Skin of body (tissue), 2 donors: ENCODE data around the gene AFAP1. TPM values are rescaled to one million over a fixed set of nuclear protein-coding genes. Genes with fewer than 3 reads are reported as not detected.

Experiments used
- DNase-seq: peaks from one replicate; lab custom pipeline; 2025; lab: John Stamatoyannopoulos, UW
- total RNA-seq: library from RNA; depleted of rRNA; stranded (reverse); fragments of >200 nt; gene quantifications from one replicate; pipeline ENCODE4 v1.2.3, GENCODE V29; 2014

The AFAP1 gene
- total RNA-seq, 1 donor from 2014 or later: 34.5 TPM

DNA sequence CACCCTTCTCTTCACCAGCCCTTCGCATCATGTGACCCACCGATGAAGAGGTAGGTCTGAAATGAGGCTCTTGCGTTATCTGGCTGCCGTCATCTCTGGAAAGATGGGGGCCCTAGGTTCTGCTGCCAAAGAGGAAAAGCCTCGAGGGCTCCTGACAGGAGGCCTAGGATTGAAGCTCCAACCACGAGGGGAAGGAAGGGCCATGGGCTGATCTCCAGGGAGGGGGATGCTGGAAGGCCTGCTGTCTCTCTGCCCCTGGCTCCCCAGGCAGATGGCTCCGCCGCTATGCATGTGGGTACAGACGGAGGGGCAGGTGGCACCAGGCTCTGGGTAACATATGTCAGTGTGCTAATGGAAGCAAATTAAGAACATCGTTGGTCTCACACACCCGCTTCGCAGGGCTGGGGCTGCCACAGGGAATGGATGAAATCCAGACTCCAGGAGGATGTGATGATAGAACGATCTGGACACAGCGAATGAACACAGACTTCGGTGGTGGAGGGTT, 44.9 kb downstream of the AFAP1 start:
- no peak for DNase-seq

DNA sequence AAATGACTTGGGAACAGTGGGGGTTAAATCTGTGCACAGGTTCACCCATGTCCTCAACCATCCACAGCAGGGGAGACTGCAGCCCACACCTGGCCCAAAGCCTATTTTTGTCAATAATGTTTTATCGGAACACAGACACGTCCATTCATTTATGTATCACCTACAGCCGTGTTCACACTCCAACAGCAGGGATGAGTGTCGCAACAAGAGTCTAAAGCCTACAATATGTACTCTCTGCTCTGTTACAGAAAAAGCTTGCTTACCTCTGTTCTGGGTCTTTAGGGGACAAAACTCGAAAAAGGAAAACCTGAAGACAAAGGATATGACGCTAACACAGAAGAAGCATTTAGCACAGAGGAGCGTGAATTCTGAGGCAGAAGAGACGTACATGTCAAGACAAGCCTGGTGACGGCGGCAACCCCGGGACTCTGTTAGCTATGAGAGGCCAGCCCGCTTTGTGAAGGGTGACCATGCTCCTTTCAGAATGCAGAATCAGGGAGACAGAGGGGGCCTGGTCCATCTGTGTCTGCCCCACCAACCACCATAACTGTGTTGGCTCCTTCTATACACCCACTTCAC, 45.5 kb downstream of the AFAP1 start:
- no peak for DNase-seq

DNA sequence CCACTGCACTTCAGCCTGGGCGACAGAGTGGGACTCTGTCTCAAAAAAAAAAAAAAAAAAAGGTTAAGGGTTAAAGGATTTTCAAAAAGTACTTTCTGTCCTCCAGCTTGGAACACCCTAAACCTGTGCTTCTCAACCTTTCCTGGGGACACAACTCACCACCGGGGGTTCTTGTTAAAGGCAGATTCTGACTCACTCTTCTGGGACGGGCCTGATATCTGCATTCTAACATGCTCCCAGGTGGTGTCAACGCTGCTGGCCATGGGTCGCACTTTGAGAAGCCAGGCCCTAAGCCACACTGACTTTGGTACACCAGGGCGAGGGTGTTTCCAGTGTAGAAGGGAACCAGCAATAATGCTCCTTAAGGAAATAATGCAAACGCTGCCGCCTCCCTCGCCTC, 46.1 kb downstream of the AFAP1 start:
- DNase-seq: no peak

DNA sequence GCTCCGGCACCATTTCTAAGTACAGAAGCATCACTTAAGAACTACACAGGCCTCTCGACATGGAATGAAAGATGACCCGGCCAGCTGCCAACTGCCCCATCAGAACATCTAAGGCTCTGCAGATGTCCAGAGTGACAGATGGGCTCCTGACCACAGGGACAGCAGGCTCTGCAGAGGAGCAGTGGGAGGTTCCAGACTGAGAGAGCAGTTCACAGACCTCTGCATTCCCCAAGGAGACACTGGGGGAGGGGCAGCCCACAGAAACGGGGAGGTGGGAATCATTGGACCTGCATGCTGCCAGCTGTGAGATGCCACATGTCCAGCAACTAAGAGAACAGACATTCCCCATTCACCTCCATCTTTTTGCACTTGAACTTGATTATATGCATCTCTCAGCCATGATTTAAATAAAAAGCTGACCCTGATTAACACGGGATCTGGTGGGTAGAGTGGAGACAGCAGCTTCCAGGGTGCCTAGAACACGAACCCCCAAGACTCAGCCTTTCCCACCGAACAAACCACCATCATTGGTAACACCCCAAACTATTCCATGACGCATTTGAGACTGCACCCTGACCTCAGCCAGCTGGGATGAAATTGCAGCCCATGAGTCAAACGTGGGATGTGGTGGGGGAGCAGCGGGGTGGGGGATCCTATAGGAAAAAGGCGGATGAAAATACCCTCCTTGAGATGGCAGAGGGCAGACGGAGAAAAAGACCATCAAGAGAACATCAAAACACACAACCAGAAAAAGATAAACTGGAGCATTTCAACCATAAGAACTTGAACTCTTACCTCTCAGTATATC, 47.2 kb downstream of the AFAP1 start:
- no peak for DNase-seq

DNA sequence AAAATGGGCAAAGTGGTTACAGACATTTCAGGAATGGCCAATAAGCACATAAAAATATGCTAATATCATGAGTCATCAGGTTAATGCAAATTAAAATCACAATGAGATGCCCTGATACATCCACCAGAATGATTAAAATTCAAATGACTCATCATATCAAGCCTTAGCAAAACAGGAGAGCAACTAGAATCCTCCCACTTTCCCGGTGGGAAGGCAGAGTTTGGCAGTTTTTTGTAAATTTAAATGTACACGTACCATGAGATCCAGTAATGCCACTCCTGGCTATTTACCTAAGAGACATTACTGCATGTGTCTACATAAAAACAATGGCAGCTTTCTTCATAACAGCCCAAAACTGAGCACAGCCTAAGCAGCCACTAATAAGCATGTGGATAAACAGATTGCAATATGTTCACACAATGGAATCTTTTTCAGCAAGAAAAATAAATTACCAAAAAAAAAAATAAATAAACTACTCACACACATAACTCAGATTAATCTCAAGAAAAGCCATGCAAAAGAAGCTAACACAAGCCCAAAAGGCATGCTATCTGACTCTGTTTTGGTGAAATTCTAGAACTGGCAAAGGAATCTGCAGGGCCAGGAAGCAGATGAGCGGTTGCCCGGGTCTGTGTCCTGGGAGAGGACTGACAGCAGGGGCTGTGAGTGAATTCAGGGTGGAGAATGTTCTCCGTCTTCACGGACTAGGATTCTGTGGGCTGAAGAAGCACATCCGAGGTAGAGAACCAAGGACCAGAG, 48.8 kb downstream of the AFAP1 start:
- DNase-seq: peak; percentile 41

DNA sequence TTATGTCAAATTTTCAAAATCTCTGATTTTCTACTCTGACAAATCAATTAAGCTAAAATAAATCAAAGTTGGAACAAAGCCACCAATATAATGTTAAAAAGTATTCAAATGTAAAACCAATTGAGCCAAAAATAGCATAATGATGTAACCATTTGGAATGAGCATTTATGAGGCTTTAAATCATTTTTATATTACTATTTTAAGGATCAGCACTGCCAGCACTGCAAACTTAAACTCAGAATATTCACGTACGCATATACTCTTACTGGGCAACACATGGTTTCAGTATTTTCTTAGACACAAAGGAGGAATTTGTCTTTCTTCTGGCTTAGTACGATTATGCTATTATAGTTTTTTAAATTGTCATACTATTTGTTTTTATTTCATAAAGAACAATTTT, 52.2 kb downstream of the AFAP1 start:
- peak; percentile 84 for DNase-seq

DNA sequence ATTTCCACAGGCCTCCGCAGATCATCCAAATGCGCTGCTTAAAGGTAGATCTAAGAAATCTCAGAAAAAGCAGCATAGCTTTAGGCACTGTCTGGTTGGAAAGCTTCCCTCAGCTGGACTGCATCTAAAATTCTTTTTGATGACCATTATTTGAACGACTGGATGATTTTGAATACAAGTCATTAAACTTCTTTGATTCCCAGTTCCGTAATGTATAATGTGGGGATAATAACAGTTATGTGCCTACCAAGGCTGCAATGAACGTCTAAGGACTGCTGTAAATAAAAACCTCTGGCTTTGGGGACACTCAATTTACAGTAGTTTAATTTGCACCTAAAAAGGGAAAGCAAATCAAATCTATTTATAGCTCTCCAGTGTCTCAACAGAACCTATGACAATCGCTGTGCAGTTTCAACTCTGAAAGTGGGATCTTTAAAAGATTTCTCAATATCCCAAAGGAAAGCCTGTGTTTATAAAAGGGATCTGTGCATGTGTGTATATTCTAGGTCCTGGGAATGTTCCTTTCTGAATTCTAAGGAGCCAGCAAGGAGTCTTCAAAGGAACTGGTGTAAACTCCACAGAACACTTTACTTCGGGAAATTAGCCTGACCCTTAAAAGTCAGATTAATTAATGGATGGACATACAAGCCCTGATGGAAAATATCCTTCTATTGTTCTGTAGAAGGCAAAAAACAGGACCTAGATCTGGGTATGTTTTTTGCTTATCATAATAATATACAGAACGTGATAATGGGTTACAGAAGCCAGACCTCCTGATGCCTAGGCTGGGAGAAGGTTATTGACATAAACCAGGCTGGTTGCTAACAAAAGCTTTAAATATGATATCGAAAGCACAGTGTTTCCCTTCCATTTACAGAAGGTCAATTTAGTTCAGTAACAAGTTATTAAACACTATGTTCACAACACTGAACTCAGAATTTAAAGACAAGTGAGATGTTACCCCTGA, 53.4 kb downstream of the AFAP1 start:
- no peak for DNase-seq

DNA sequence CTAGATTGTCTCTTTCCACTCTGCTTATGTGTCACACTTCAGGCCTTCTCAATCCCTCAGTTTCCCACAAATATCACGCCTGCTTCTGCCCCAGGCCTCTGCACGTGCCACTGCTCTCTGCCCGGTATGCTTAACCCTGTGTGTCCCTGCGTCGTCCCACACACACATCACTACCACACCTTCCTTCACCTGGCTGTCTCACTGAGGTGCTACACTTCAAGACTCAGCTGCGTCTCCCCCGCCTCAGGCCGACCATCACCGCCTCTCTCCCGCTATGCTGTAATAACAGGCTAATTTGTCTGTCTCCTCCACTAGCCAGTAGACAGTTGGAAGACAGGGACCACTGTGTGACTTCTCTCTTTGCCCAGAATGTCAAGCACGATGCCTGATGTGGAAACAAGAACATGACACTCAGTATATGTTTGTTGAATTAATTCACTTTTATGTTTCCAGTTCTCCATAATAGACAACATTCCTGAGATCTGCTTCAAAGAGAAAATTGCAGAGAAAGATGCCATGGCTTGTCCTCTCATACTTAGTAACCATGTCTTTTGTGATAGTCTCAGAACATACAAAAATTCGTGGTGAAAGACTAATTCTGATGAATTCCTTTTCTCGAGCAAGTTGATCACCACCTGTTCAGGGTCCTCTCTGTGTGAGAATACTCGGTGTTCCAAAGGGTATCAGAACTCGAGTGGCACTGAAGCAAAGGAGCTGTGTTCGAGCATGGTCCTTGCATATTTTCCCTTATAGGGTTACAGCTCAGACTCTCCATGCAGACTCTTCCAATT, 54.2 kb downstream of the AFAP1 start:
- no peak for DNase-seq

DNA sequence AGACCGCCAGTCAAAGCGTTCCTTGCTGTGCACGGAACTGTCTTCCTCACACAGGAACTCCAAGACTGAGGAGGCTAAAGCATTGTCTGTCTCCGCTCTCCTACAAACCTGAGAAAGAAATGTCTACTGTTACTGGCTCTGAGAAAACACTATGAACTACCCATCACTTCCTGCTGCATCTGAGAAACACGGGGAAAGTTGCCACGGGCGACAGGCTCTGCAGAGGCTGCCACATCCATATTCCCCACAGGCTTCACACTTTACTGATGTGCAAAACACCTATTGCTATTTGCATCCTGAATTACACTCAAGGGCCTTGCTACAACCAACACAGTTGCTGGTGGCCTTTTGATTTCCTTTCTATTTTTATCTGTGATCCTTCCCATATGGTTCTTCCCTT, 59.0 kb downstream of the AFAP1 start:
- no peak for DNase-seq

DNA sequence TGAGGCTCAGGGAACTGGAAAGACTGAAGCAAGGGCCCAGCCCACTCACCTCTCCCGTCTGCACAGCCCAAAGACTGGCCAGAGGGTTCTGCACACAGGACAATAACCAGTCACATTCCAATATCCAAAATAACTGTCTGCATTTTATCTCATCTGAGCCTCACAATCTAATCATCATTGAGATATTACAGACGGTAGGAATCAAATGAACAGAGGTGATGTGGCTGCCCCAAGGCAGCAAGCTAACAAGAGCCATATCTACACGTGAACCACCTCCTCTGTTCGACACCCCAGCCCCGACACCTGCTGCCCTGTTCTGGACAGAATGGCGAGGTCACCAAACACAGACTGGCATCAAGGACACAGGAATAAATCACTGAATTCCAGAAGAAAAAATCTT, 60.5 kb downstream of the AFAP1 start:
- no peak for DNase-seq

DNA sequence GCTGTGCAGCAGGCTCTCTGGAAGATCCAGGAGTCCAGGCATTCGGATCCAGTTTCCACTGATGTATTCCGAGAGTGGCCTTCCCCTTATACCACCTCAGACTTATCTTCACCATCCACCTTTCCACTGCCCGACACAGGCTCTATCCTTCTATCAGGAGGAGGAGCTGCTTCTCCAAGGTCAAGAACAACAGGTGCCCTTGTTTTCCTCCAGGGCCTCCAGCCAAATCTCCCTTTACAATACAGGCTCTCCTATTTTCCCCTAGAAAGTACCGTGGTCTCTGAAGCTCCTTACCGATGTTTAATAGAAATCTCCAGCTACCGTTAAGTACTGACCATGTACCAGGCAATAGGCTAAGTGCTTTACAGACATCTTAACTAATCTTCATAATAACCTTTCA, 61.3 kb downstream of the AFAP1 start:
- DNase-seq: no peak

DNA sequence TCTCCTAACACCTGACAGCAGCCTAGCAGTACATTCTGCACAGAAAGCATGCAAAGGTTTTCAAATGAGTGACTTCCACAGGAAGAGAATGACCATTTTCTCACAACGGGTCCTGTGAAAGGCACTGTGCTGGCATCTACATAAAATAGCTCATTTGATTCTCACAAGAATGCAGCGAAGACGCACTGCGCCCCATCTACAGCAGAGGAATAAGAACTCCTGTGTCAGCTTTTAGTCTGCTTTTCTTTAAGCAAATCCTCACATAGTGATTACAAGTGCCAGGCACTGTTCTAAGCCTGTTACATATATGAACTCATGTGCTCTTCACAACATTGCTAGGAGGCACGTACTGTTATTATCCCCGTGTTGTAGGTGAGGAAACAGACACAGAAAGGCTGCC, 62.5 kb downstream of the AFAP1 start:
- no peak for DNase-seq

DNA sequence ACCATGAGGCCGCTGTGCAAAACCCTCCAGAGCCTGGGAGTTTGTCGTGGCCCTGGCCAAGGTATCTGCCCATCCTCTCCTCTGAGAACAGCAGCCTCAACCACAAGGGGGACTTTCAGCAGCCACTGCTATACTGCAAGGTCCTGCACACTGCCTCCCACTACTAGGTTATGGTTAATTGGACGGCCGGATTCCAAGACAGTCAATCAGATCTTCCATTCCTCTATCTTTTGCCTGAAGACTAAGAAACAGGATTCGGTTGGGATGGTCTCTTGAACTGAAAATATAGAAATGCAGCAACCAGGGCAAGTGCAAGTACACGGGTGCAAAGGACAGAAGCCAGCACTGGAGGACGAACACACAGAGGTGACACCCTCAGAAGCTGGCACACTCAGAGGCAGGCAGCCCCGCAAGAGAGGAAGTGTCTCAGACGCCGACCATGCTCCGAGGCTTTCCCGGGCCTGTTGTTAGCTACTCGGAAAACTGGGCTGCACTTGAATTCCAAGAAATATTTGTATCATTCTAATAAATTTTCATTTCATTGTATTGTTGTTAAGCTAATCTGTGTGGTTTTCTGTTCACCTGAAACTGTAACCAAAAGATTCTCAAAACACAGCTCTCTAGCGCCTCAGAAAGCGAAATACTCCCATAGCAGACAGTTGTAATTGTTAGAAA, 63.3 kb downstream of the AFAP1 start:
- DNase-seq: no peak

DNA sequence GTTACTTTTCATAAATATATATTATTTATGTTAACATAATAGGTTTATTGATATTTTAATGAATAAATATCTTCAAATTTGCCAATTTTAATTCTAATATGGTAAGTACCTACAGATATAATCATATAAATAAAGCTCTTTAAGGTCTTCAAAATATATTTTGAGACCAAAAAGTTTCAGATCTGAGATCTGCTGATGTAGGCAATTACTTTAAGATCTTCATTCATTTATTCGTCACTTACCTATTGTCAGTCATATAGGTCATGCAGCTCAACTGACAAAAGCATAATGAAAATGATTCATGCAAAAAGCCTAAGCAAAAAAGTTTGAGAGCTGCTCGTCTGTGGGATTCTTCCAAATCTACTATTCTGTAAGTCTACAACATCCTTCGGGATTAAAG, 64.8 kb downstream of the AFAP1 start:
- no peak for DNase-seq

DNA sequence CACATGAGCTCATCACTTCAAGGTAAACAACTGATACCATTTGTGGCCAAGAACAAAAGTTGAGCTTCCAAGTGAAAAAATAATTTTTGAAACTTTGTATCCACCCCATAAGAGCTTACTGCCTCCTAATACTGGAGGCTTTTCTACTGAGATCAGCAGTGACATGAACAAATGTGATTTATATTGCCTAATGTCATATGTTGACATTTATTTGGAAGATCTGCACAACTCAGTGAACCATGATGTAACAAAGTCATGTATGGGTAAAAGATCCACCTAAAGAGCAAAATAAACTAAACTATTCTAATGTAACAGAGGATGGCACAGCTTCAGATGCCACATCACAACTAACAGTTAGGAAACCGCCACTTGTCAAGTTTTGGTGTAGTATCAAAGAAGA, 65.8 kb downstream of the AFAP1 start:
- peak; percentile 27 for DNase-seq

DNA sequence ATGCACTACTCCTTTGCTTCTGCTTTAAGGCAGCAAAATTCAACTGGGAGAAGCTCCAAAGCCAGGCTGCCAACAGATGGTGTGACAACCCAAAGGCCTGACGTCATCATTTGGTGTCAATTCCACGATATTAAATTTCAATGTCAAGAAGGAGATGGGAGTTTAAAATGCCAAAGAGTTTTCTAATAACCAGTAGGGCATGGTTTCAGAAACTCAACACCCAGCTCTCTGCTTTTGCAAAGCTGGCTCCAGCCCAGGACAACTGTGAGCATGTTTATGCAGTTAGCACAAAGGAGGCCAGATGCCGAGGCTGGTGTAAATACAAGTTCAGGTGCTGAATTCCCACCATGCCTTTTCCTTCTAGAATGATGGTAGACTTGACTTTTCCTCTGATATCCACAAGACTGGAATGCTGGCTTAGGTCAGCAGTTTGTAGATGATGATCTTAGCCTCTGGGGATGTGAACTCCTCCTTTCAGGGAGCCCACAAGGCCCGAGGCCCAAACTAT, 67.3 kb downstream of the AFAP1 start:
- DNase-seq: peak; percentile 98

DNA sequence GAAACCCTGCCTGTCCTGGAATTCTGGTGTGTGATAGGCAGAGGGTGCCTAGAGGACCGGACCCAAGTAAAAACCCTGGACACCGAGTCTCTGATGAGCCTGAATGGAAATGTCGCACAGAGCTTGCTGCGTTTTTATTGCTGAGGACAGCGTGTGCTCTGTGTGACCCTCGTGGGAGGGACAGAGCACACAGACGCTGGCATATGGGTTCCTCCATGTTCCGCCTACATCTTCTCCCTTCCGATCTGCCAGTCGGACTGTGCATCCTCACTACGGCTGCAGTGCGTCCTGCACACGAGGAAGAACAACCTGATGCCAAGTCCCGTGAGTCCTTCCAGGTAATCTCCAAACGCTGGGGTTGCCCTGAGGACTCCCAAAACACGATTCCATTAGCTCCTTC, 68.3 kb downstream of the AFAP1 start:
- DNase-seq: no peak

DNA sequence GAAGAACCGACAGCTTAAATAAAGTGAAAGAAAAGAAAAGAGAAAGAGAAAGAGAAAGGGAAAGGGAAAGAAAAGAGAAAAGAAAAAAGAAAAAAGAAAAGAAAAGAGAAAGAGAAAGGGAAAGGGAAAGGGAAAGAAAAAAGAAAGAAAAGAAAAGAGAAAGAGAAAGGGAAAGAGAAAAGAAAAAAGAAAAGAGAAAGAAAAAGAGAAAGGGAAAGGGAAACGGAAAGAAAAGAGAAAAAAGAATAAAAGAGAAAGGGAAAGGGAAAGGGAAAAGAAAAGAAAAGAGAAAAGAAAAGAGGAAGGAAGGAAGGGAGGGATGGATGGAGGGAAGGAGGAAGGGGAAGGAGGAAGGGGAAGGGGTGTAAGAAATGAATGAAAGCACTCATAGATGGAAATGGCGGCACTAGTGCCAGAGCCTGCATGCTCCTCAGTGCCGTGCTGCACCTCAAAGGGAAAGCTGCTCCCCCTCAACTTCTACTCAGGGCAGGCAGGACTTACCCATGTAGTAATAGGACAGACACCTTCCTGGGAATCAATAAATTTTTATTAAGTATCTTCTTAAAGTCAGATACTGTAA, 70.7 kb downstream of the AFAP1 start:
- DNase-seq: no peak

DNA sequence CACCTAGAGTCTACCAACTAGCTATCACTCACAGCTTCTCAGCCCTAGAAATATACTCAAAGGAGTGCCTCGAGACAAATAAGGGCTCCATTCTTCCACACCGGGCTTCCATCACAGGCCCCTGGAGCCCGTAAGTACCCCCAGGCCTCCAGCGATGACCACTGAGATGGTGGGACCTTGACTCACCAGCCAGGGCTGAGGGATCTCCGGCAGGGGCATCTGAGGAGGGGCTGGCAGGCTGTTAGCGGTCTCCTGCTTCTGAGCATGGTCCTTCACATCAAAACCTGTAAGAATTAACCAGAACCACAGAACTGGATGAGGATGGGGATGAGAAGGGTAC, 71.3 kb downstream of the AFAP1 start:
- no peak for DNase-seq
